H9 (cell line): ENCODE data around the gene TMOD4. TPM values are rescaled to one million over a fixed set of nuclear protein-coding genes. Genes with fewer than 3 reads are reported as not detected.

Source experiments
- DNase-seq: peaks from one replicate; pipeline ENCODE4 v3.0.0-alpha.2; 2017
- H2AFZ ChIP-seq: one replicate; pipeline ENCODE4 v1.6.1; 2013; ENCODE audit warnings: mild to moderate bottlenecking, low read length, control low read depth, moderate library complexity
- H2AK5ac ChIP-seq: 2 replicates; pipeline ENCODE4 v1.6.1; 2013; ENCODE audit warnings: low read length, control low read depth, mixed read lengths; ENCODE audit not compliant: insufficient read length
- H2BK120ac ChIP-seq: one replicate; pipeline ENCODE4 v1.6.1; 2013; ENCODE audit warnings: low read depth, mild to moderate bottlenecking, low read length, control low read depth, inconsistent platforms; ENCODE audit not compliant: poor library complexity, severe bottlenecking
- H2BK12ac ChIP-seq: 2 replicates; pipeline ENCODE4 v1.6.1; 2013; ENCODE audit warnings: low read length, control low read depth, mixed read lengths, low read depth; ENCODE audit not compliant: insufficient read length
- H2BK15ac ChIP-seq: 2 replicates; pipeline ENCODE4 v1.6.1; 2013; ENCODE audit warnings: low read depth, low read length, control low read depth
- H2BK20ac ChIP-seq: one replicate; pipeline ENCODE4 v1.6.1; 2013; ENCODE audit warnings: low read depth, mild to moderate bottlenecking, low read length, control low read depth, inconsistent platforms; ENCODE audit not compliant: poor library complexity, severe bottlenecking
- H2BK5ac ChIP-seq: 2 replicates; pipeline ENCODE4 v1.6.1; 2013; ENCODE audit warnings: low read length, control low read depth, mixed read lengths; ENCODE audit not compliant: insufficient read length
- H3K14ac ChIP-seq: 2 replicates; pipeline ENCODE4 v1.6.1; 2013; ENCODE audit warnings: low read length, control low read depth; ENCODE audit not compliant: insufficient read depth
- H3K18ac ChIP-seq: 2 replicates; pipeline ENCODE4 v1.6.1; 2013; ENCODE audit warnings: low read depth, mild to moderate bottlenecking, mixed read lengths, low read length, control low read depth; ENCODE audit not compliant: insufficient read length
- H3K23ac ChIP-seq: 2 replicates; pipeline ENCODE4 v1.6.1; 2013; ENCODE audit warnings: low read length, control low read depth, mixed read lengths, low read depth; ENCODE audit not compliant: insufficient read length
- H3K23me2 ChIP-seq: 2 replicates; pipeline ENCODE4 v1.6.1; 2013; ENCODE audit warnings: low read depth, mild to moderate bottlenecking, mixed read lengths, low read length, control low read depth; ENCODE audit not compliant: insufficient read length, poor library complexity, severe bottlenecking
- H3K27ac ChIP-seq: 2 replicates; pipeline ENCODE4 v1.5.1; 2013; ENCODE audit warnings: low read length, control low read depth, mixed read lengths, low read depth; ENCODE audit not compliant: insufficient read length
- H3K27me3 ChIP-seq: 2 replicates; pipeline ENCODE4 v1.6.1; 2013; ENCODE audit warnings: low read length, control low read depth, inconsistent platforms; ENCODE audit not compliant: insufficient read depth
- H3K4ac ChIP-seq: 2 replicates; pipeline ENCODE4 v1.6.1; 2013; ENCODE audit warnings: low read depth, mild to moderate bottlenecking, control low read depth, inconsistent platforms, low read length, moderate library complexity
- H3K4me1 ChIP-seq: 2 replicates; pipeline ENCODE4 v1.6.1; 2013; ENCODE audit warnings: low read length, control low read depth, inconsistent platforms; ENCODE audit not compliant: insufficient read depth
- H3K4me2 ChIP-seq: 2 replicates; pipeline ENCODE4 v1.6.1; 2013; ENCODE audit warnings: low read length, control low read depth, mixed read lengths; ENCODE audit not compliant: insufficient read length, insufficient read depth
- H3K56ac ChIP-seq: 2 replicates; pipeline ENCODE4 v1.6.1; 2013; ENCODE audit warnings: low read depth, mild to moderate bottlenecking, mixed read lengths, low read length, control low read depth; ENCODE audit not compliant: insufficient read length
- H3K79me1 ChIP-seq: 2 replicates; pipeline ENCODE4 v1.6.1; 2013; ENCODE audit warnings: low read depth, mild to moderate bottlenecking, moderate library complexity, low read length, control low read depth, inconsistent platforms; ENCODE audit not compliant: insufficient read depth, poor library complexity, severe bottlenecking
- H3K79me2 ChIP-seq: 2 replicates; pipeline ENCODE4 v1.6.1; 2013; ENCODE audit warnings: low read length, control low read depth, inconsistent platforms; ENCODE audit not compliant: insufficient read depth
- H3K9ac ChIP-seq: 2 replicates; pipeline ENCODE4 v1.6.1; 2013; ENCODE audit warnings: low read length, control low read depth, mixed read lengths; ENCODE audit not compliant: insufficient read length; ENCODE audit errors: extremely low read depth
- H3K9me3 ChIP-seq: one replicate; pipeline ENCODE4 v1.6.1; 2013; ENCODE audit warnings: low read depth, low read length, inconsistent platforms; ENCODE audit not compliant: control insufficient read depth
- H3T11ph ChIP-seq: one replicate; pipeline ENCODE4 v1.6.1; 2013; ENCODE audit warnings: mild to moderate bottlenecking, low read length, control low read depth, inconsistent platforms
- H4K20me1 ChIP-seq: one replicate; pipeline ENCODE4 v1.6.1; 2013; ENCODE audit not compliant: control insufficient read depth, insufficient read length, insufficient read depth
- H4K5ac ChIP-seq: 2 replicates; pipeline ENCODE4 v1.6.1; 2013; ENCODE audit warnings: low read depth, mild to moderate bottlenecking, mixed read lengths, low read length, control low read depth; ENCODE audit not compliant: insufficient read length
- H4K8ac ChIP-seq: replicated peaks from 2 replicates; pipeline ENCODE4 v1.6.1; 2013; ENCODE audit warnings: low read length, control low read depth, mixed read lengths, low read depth; ENCODE audit not compliant: insufficient read length
- H4K91ac ChIP-seq: 2 replicates; pipeline ENCODE4 v1.6.1; 2013; ENCODE audit warnings: low read depth, mild to moderate bottlenecking, moderate library complexity, mixed read lengths, low read length, control low read depth; ENCODE audit not compliant: insufficient read length
- H3K27ac Mint-ChIP-seq, 3 experiments: 2 replicates in 2 of 3; 3 replicates in 1 of 3; pipeline ENCODE4 v1.8.0; 2020 to 2021; ENCODE audit warnings: mixed read lengths in 3 of 3, mild to moderate bottlenecking in 1 of 3, moderate library complexity in 1 of 3
- H3K27me3 Mint-ChIP-seq: 2 replicates; pipeline ENCODE4 v1.8.0; 2021; ENCODE audit warnings: low read depth, mild to moderate bottlenecking, moderate library complexity, mixed read lengths
- H3K36me3 Mint-ChIP-seq, 3 experiments: 2 replicates in 2 of 3; 3 replicates in 1 of 3; pipeline ENCODE4 v1.8.0; 2020 to 2021; ENCODE audit warnings: low read depth in 3 of 3, mixed read lengths in 3 of 3; ENCODE audit not compliant: insufficient read depth in 1 of 3
- H3K4me1 Mint-ChIP-seq, 2 experiments: 2 replicates each; pipeline ENCODE4 v1.8.0; 2020; ENCODE audit warnings: mixed read lengths in 2 of 2
- H3K4me3 Mint-ChIP-seq, 2 experiments: 2 replicates in 1 of 2; 3 replicates in 1 of 2; pipeline ENCODE4 v1.8.0; 2020 to 2021; ENCODE audit warnings: mild to moderate bottlenecking in 2 of 2, mixed read lengths in 2 of 2, moderate library complexity in 1 of 2
- H3K9me3 Mint-ChIP-seq, 2 experiments: 2 replicates in 1 of 2; 3 replicates in 1 of 2; pipeline ENCODE4 v1.8.0; 2020; ENCODE audit warnings: mild to moderate bottlenecking in 2 of 2, mixed read lengths in 2 of 2, moderate library complexity in 1 of 2
- WGBS: extraction: QIAGEN DNeasy Blood & Tissue Kit; methylation state at CpG from one replicate; pipeline ENCODE4 v1.1.7; 2013; ENCODE audit warnings: missing lambda C conversion rate, low lambda C conversion rate, mixed read lengths; ENCODE audit not compliant: insufficient read length; ENCODE audit errors: extremely low coverage; 5-methylcytosine and 5-hydroxymethylcytosine counted together
- total RNA-seq: library from RNA; stranded (reverse); gene quantifications from 2 replicates; pipeline ENCODE4 v1.2.1, GENCODE V29; 2021
- TF ChIP-seq, protein P1 (sequence below): fragments of 200-600 bp; sonication (generic); conservative IDR thresholded peaks from 3 replicates; pipeline ENCODE4 v1.8.0; 2021; ENCODE audit warnings: antibody characterized with exemption, mild to moderate bottlenecking

Gene TMOD4
- total RNA-seq, 1 experiment from 2014 or later = 0.42 TPM

DNA sequence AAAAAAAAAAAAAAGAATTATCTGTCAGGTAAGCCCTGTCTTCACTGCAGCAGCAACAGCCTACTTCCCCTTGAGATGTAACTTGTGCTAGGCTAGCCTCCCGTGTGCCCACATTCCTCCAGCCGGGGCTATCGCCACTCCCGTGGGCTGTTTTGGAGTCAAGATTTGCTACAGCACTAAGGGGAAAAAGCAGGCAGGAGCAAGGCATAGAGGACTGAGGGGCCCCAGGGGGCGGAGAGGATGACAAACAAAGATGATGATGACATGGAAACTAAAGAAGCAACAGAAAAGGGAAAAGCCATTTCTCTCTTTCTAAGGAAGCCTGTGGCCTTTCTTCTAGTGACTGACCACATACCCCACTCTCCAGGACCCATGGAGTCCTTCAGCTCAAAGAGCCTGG, 17.5 kb downstream of the TMOD4 start:
- Histone ChIP-seq H3K14ac (no peak overlapping the region), H2BK12ac (no peak overlapping the region), H4K20me1 (no peaks in the 10 kb centered on the region), H2BK120ac (no peak overlapping the region), H3K4me2 (no peak overlapping the region), H3K4ac (no peak overlapping the region), H3K27ac (no peak overlapping the region), H3K79me2 (no peaks in the 10 kb centered on the region), H4K8ac (no peak overlapping the region), H2AFZ (no peak overlapping the region), H3K79me1 (no peaks in the 10 kb centered on the region), H3K18ac (no peak overlapping the region), H3T11ph (no peak overlapping the region), H3K23ac (no peak overlapping the region), H4K5ac (no peak overlapping the region), H4K91ac (no peak overlapping the region), H3K9ac (no peak overlapping the region), H2BK15ac (no peak overlapping the region), H2BK20ac (no peak overlapping the region), H2AK5ac (no peak overlapping the region), H3K4me1 (no peaks in the 10 kb centered on the region), H3K27me3 (no peaks in the 10 kb centered on the region), H2BK5ac (no peak overlapping the region), H3K23me2 (no peaks in the 10 kb centered on the region), H3K9me3 (no peaks in the 10 kb centered on the region), H3K56ac (no peak overlapping the region)
- H3K4me3 Mint-ChIP-seq = no peak overlapping the region; a peak in 1 of 5 replicates
- H3K4me1 Mint-ChIP-seq = peaks cover 9 to 10% of the 10 kb centered on the region in 2 experiments; a peak in 3 of 4 replicates
- H3K36me3 Mint-ChIP-seq = peaks cover 5 to 29% (median 21%) of the 10 kb centered on the region in 3 experiments; a peak in 6 of 7 replicates
- WGBS = no CpG with 5 or more reads among the region's 5 CpGs
- H3K27me3 Mint-ChIP-seq = no peaks in the 10 kb centered on the region
- H3K27ac Mint-ChIP-seq = no peak overlapping the region; a peak in 1 of 7 replicates
- DNase-seq = no peak
- H3K9me3 Mint-ChIP-seq = no peaks in the 10 kb centered on the region; a peak in 1 of 5 replicates
- TF ChIP-seq, protein P1, sequence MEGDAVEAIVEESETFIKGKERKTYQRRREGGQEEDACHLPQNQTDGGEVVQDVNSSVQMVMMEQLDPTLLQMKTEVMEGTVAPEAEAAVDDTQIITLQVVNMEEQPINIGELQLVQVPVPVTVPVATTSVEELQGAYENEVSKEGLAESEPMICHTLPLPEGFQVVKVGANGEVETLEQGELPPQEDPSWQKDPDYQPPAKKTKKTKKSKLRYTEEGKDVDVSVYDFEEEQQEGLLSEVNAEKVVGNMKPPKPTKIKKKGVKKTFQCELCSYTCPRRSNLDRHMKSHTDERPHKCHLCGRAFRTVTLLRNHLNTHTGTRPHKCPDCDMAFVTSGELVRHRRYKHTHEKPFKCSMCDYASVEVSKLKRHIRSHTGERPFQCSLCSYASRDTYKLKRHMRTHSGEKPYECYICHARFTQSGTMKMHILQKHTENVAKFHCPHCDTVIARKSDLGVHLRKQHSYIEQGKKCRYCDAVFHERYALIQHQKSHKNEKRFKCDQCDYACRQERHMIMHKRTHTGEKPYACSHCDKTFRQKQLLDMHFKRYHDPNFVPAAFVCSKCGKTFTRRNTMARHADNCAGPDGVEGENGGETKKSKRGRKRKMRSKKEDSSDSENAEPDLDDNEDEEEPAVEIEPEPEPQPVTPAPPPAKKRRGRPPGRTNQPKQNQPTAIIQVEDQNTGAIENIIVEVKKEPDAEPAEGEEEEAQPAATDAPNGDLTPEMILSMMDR = no peak
